IMR-90 (cell line): ENCODE measurements around the gene ARRDC1. TPM values are rescaled to one million over a fixed set of nuclear protein-coding genes. Genes with fewer than 3 reads are reported as not detected.

ENCODE experiments used
- ATAC-seq: fragments of 200-7000 bp; cut with Tn5 transposase; 2 replicates; pipeline ENCODE4 v1.9.1; 2020; ENCODE audit warnings: low read depth, mild to moderate bottlenecking, moderate library complexity
- BruUV-seq: library from RNA; stranded (reverse); fragments of 400-500 nt; replicated peaks from 2 replicates; lab custom pipeline; 2021; lab: Mats Ljungman, UMichigan
- CTCF ChIA-PET: fragments of 300-600 bp; formaldehyde crosslinking; extraction: SDS; loops from one replicate; lab custom pipeline; 2021; ENCODE audit warnings: antibody characterized with exemption; lab: Yijun Ruan, JAX
- POLR2A ChIA-PET: fragments of 300-600 bp; sonication (Branson Sonifier 250); formaldehyde crosslinking; loops from one replicate; lab custom pipeline; 2022; ENCODE audit warnings: antibody characterized with exemption; ENCODE audit not compliant: unreplicated experiment; lab: Charles Lee
- DNase-seq: peaks from one replicate; pipeline ENCODE4 v3.0.0; 2013
- H2AFZ ChIP-seq: replicated peaks from 2 replicates; pipeline ENCODE3; 2013; ENCODE audit warnings: low read length, mild to moderate bottlenecking; ENCODE audit not compliant: poor library complexity
- H2AK5ac ChIP-seq: 2 replicates; pipeline ENCODE4 v1.6.1; 2013; ENCODE audit warnings: low read depth, low read length, inconsistent platforms
- H2AK9ac ChIP-seq: replicated peaks from 2 replicates; pipeline ENCODE3; 2013; ENCODE audit warnings: mild to moderate bottlenecking, low read depth, low read length, moderate library complexity; ENCODE audit not compliant: poor library complexity
- H2BK120ac ChIP-seq: 2 replicates; pipeline ENCODE4 v1.6.1; 2013; ENCODE audit warnings: low read depth, low read length, inconsistent platforms
- H2BK15ac ChIP-seq: 3 replicates; pipeline ENCODE4 v1.6.1; 2013; ENCODE audit warnings: low read depth, low read length, inconsistent platforms
- H2BK20ac ChIP-seq: 2 replicates; pipeline ENCODE4 v1.6.1; 2013; ENCODE audit warnings: low read depth, mild to moderate bottlenecking, inconsistent platforms, low read length, moderate library complexity
- H2BK5ac ChIP-seq: 2 replicates; pipeline ENCODE4 v1.6.1; 2013; ENCODE audit warnings: mild to moderate bottlenecking, low read depth, low read length, inconsistent platforms; ENCODE audit not compliant: poor library complexity, severe bottlenecking
- H3K14ac ChIP-seq: replicated peaks from 2 replicates; pipeline ENCODE4 v1.6.1; 2013; ENCODE audit warnings: low read depth, low read length, inconsistent platforms
- H3K18ac ChIP-seq: 2 replicates; pipeline ENCODE4 v1.6.1; 2013; ENCODE audit warnings: low read depth, low read length, control low read depth
- H3K23ac ChIP-seq: 2 replicates; pipeline ENCODE4 v1.6.1; 2013; ENCODE audit warnings: low read depth, low read length, inconsistent platforms
- H3K27ac ChIP-seq: 2 replicates; pipeline ENCODE4 v1.5.1; 2013; ENCODE audit warnings: mild to moderate bottlenecking, control low read depth, low read length; ENCODE audit not compliant: insufficient read depth
- H3K27me3 ChIP-seq: 2 replicates; pipeline ENCODE4 v1.6.1; 2013; ENCODE audit warnings: low read length; ENCODE audit not compliant: control insufficient read depth, insufficient read depth
- H3K36me3 ChIP-seq: 2 replicates; pipeline ENCODE4 v1.6.1; 2013; ENCODE audit warnings: low read length, mixed read lengths; ENCODE audit not compliant: control insufficient read depth, insufficient read depth
- H3K4ac ChIP-seq: 2 replicates; pipeline ENCODE4 v1.6.1; 2013; ENCODE audit warnings: low read depth, low read length, inconsistent platforms
- H3K4me1 ChIP-seq: 2 replicates; pipeline ENCODE4 v1.6.1; 2013; ENCODE audit warnings: low read length, mixed read lengths; ENCODE audit not compliant: control insufficient read depth, insufficient read depth
- H3K4me2 ChIP-seq: 2 replicates; pipeline ENCODE4 v1.6.1; 2013; ENCODE audit warnings: low read depth, mild to moderate bottlenecking, control low read depth, low read length, moderate library complexity
- H3K4me3 ChIP-seq: 2 replicates; pipeline ENCODE4 v1.5.1; 2013; ENCODE audit warnings: low read depth, mild to moderate bottlenecking, control low read depth, low read length, moderate library complexity; ENCODE audit not compliant: insufficient read depth
- H3K56ac ChIP-seq: 2 replicates; pipeline ENCODE4 v1.6.1; 2013; ENCODE audit warnings: low read length, inconsistent platforms; ENCODE audit not compliant: insufficient read depth; ENCODE audit errors: extremely low read depth
- H3K79me1 ChIP-seq, 2 experiments: 2 replicates each; pipeline ENCODE4 v1.6.1; 2013; ENCODE audit warnings: low read length in 2 of 2, inconsistent platforms in 1 of 2, low read depth in 1 of 2
- H3K9ac ChIP-seq: 2 replicates; pipeline ENCODE4 v1.6.1; 2013; ENCODE audit warnings: low read depth, low read length, control low read depth
- H3K9me1 ChIP-seq: 2 replicates; pipeline ENCODE4 v1.6.1; 2013; ENCODE audit warnings: low read length, inconsistent platforms; ENCODE audit not compliant: insufficient read depth
- H3K9me3 ChIP-seq: 2 replicates; pipeline ENCODE4 v1.6.1; 2013; ENCODE audit warnings: low read length; ENCODE audit not compliant: control insufficient read depth, insufficient read depth
- H4K20me1 ChIP-seq: 2 replicates; pipeline ENCODE4 v1.6.1; 2013; ENCODE audit warnings: low read length, inconsistent platforms; ENCODE audit not compliant: insufficient read depth
- H4K5ac ChIP-seq: 2 replicates; pipeline ENCODE4 v1.6.1; 2013; ENCODE audit warnings: mild to moderate bottlenecking, low read depth, low read length, control low read depth
- H4K8ac ChIP-seq, 2 experiments: 2 replicates each; pipeline ENCODE4 v1.6.1; 2013; ENCODE audit warnings: low read depth in 2 of 2, low read length in 2 of 2, control low read depth in 1 of 2, inconsistent platforms in 1 of 2
- H4K91ac ChIP-seq: 2 replicates; pipeline ENCODE4 v1.6.1; 2013; ENCODE audit warnings: low read depth, low read length, inconsistent platforms; ENCODE audit not compliant: insufficient read depth
- NFE2L2 ChIP-seq: fragments of 150-350 bp; IDR thresholded peaks from 2 replicates; pipeline ENCODE4 v1.6.1; 2016; ENCODE audit warnings: low read depth, mild to moderate bottlenecking, low read length
- RAD21 ChIP-seq: IDR thresholded peaks from 2 replicates; pipeline ENCODE4 v1.6.1; 2012; ENCODE audit warnings: low read length, improper control_type of control experiment
- WGBS, 2 experiments: methylation state at CpG; one replicate each; pipeline versions ENCODE4 v1.1.5 to v1.1.7; 2013; ENCODE audit warnings: missing lambda C conversion rate in 2 of 2; ENCODE audit not compliant: insufficient read length in 1 of 2; ENCODE audit errors: extremely low coverage in 2 of 2; 5-methylcytosine and 5-hydroxymethylcytosine counted together
- dilution Hi-C: fragments of 300-500 bp; cut with HindIII; formaldehyde crosslinking; loops from one replicate; pipeline ENCODE4 v1.14.3; 2018; ENCODE audit warnings: low sequenced_read_pairs; ENCODE audit not compliant: unreplicated experiment
- in situ Hi-C: fragments of 300-500 bp; cut with MboI; formaldehyde crosslinking; loops from 3 replicates; pipeline ENCODE4 v1.14.3; 2019; ENCODE audit warnings: low sequenced_read_pairs, inconsistent platforms, mixed read lengths
- intact Hi-C: fragments of 100-400 bp; cut with micrococcal nuclease; formaldehyde crosslinking; loops from 2 replicates; pipeline ENCODE4 v1.10.0; 2022
- polyA plus RNA-seq, 3 experiments: library from polyadenylated mRNA; depleted of rRNA; stranded (reverse); fragments of >200 nt; gene quantifications; 2 replicates each; pipeline ENCODE4 v1.2.3, GENCODE V29; 2012; ENCODE audit warnings: low replicate concordance in 1 of 3
- total RNA-seq: library from RNA; depleted of rRNA; stranded (reverse); fragments of >200 nt; gene quantifications from 2 replicates; pipeline ENCODE4 v1.2.3, GENCODE V29; 2012
- TF ChIP-seq, protein P1 (sequence below): fragments of 150-350 bp; IDR thresholded peaks from 2 replicates; pipeline ENCODE4 v1.6.1; 2016; ENCODE audit warnings: low read depth, mild to moderate bottlenecking, low read length, moderate library complexity, borderline replicate concordance
- TF ChIP-seq, protein P2 (sequence below): fragments of 150-350 bp; IDR thresholded peaks from 2 replicates; pipeline ENCODE4 v1.6.1; 2017; ENCODE audit warnings: mild to moderate bottlenecking, antibody characterized with exemption, low read length, low read depth

The ARRDC1 gene
- total and polyA plus RNA-seq, 2 of the 4 experiments (the other 2 are of a cell fraction), result 7.7 to 41.4 TPM

DNA sequence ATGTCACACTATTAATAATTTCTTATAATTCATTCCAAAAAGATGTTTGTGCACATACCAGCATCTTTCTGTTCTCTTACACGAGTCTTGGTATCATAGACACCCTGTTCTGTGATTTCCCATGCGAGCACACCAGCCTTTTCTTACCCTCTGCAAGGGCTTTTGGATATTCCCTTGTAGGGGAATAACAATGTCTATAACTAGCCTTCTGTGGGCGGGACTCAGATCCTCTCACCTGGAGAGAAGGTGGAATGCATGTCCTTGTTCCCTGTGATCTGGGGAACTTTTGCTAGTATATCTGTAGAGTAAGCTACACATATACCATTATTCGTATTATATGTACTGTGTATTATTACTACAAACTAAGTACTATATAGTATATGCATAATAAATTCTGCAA, 58.1 kb downstream of the ARRDC1 start:
- Histone ChIP-seq H2BK15ac (no peak overlapping the region), H2AK9ac (no peak overlapping the region), H3K9me1 (peaks cover 17% of the 10 kb centered on the region), H4K20me1 (peaks cover 59% of the 10 kb centered on the region), H4K8ac (no peak overlapping the region), H3K4ac (no peak overlapping the region), H2BK20ac (no peak overlapping the region), H4K5ac (no peak overlapping the region), H3K4me3 (no peak overlapping the region), H3K79me1 (peaks cover 42 to 73% of the 10 kb centered on the region in 2 experiments), H3K4me2 (no peak overlapping the region), H3K56ac (no peak overlapping the region), H3K36me3 (peaks cover 1% of the 10 kb centered on the region; the same call in 1 of the 2 replicates), H3K27ac (no peak overlapping the region), H3K14ac (no peak overlapping the region), H4K91ac (no peak overlapping the region), H3K27me3 (no peaks in the 10 kb centered on the region), H2BK120ac (no peak overlapping the region), H2BK5ac (no peak overlapping the region), H3K23ac (no peak overlapping the region), H2AFZ (no peak overlapping the region), H3K4me1 (peaks cover 4% of the 10 kb centered on the region), H3K9me3 (no peaks in the 10 kb centered on the region), H3K18ac (no peak overlapping the region), H2AK5ac (no peak overlapping the region), H3K9ac (no peak overlapping the region)
- POLR2A ChIA-PET, result no interaction called here
- BruUV-seq, result no TSS peak
- DNase-seq, result no peak
- ATAC-seq, result no peak
- dilution Hi-C loops, result no loop called here
- in situ Hi-C loops, result no loop called here
- WGBS, 2 experiments, result no CpG with 5 or more reads among the region's 4 CpGs
- no peak for TF ChIP-seq NFE2L2
- TF ChIP-seq RAD21, result no peak
- TF ChIP-seq, protein P1, sequence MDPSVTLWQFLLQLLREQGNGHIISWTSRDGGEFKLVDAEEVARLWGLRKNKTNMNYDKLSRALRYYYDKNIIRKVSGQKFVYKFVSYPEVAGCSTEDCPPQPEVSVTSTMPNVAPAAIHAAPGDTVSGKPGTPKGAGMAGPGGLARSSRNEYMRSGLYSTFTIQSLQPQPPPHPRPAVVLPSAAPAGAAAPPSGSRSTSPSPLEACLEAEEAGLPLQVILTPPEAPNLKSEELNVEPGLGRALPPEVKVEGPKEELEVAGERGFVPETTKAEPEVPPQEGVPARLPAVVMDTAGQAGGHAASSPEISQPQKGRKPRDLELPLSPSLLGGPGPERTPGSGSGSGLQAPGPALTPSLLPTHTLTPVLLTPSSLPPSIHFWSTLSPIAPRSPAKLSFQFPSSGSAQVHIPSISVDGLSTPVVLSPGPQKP, result no peak
- TF ChIP-seq, protein P2, sequence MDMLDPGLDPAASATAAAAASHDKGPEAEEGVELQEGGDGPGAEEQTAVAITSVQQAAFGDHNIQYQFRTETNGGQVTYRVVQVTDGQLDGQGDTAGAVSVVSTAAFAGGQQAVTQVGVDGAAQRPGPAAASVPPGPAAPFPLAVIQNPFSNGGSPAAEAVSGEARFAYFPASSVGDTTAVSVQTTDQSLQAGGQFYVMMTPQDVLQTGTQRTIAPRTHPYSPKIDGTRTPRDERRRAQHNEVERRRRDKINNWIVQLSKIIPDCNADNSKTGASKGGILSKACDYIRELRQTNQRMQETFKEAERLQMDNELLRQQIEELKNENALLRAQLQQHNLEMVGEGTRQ, result no peak
- intact Hi-C loops, result no loop called here
- CTCF ChIA-PET, result no interaction called here
